Daoy (cell line): Measurements from ENCODE around the gene ERCC5. TPM values are rescaled to one million over a fixed set of nuclear protein-coding genes. Genes with fewer than 3 reads are reported as not detected.

Source experiments
- DNase-seq: peaks from one replicate; pipeline ENCODE4 v3.0.0-alpha.2; 2015; ENCODE audit warnings: low read depth
- total RNA-seq: library from RNA; depleted of rRNA; stranded (reverse); fragments of >200 nt; shearing (Covaris generic); gene quantifications from 2 replicates; pipeline ENCODE4 v1.2.3, GENCODE V29; 2014; rRNA removed

Gene ERCC5
- 29.2 and 44.1 TPM in 2 replicates for total RNA-seq

DNA sequence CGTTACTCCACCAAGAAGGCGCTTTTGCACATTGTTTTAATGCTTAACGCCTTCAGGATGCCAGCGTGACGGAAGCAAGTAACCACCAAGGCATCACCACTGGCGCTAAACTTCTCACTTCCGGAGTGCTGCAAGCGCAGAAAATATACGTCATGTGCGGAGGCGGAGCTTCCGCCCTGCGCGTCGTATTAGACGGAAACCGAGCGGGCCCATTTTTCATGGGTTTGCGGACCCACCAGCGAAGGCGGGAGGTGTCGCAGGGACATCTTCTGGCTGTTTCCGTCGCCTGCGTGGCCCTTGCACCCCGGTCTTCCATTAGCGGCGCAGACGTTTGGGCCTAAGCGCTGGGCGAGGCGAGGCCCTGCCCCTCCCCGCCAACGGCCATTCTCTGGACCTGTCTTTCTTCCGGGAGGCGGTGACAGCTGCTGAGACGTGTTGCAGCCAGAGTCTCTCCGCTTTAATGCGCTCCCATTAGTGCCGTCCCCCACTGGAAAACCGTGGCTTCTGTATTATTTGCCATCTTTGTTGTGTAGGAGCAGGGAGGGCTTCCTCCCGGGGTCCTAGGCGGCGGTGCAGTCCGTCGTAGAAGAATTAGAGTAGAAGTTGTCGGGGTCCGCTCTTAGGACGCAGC, at the start of gene ERCC5:
Gene ERCC5, plus strand, starts transcription at position 403 of the 631 bp plus-strand sequence. CDS start 235 bp downstream, outside the sequence.
- peak; percentile 92 for DNase-seq

DNA sequence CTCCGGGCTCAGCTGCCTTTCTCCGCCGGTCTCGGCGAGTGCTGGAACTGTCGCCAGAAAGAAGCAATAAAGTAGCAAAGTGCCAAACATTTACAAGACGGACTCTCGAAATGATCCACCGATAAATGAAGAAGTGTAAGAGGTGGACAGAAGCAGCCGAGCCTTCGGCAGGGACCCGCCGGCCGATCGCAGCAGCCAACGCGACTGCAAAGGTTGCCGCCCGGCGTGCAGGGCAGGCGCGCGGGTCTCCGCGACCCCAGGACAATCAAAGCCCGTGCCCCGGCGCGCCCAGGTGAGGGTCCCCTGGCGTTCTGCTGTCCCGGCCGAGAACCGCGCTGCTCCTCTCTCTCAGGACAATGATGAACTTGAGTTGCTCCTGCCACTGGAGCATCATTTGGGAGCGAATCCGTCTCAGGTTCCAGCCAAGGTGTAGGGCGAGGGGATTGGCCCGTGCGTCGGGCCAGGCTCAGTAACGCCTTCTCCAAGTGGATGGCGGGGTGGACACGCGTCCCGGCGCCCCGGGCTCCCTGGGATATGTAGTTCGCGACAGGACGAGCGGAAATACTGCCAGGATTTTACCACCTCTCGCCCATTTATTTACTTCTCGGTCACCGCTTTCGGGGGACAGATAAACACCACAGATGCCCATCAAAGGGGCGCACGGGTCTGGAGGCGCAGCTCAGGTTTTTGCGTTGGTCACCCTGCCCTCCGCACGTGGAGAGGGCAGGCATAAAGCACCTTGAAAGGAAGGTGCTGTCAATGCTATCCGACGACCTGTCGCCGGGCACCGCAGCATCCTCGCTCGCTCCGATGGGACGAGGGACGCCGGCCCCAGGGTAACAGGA, 47.0 kb upstream of the ERCC5 start, which contains the start of the genes BIVM and POGLUT2:
Gene BIVM, plus strand, starts transcription at position 539 of the 845 bp plus-strand sequence. CDS start 8,149 bp downstream, outside the sequence.
Gene POGLUT2, minus strand, starts transcription at position 396 of the 845 bp plus-strand sequence. Its CDS starts 306 bp downstream, at position 90.
- DNase-seq: peak; percentile 94

DNA sequence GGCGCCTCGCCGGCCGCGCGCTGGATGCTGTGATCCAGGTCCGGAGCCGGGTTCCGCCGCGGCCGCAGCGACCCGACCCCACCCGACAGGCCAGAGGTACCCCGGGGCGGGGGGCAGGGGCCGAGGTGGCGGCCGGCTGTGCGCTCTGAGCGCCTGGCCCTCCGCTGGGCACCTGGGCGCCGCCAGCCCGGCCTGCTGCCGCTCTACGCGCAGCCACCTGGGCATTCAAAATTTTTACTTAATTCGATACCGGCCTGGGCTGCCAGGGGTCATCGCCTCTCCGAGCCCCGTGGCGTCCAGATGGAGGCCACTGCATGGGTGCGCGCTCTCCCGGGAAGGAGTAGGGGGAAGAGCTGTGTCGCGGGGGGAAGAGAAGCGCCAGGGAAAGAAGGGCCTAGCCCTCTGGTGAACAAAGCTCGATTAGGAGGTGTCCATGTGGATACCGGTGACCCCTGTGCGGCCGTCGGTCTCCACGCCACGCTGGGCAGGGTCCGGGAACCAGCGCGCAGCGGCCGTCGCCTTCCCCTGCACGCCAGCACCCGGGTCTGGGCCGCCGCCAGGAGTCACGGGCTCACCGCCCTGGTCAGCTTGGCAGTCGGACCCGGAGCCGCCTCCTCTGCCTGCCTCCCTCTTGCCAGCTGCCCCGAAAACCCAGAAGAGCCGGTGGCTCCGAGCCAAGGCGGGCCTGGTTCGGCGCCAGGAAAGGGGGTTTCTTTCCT, 46.2 kb upstream of the ERCC5 start:
- peak; percentile 27 for DNase-seq

DNA sequence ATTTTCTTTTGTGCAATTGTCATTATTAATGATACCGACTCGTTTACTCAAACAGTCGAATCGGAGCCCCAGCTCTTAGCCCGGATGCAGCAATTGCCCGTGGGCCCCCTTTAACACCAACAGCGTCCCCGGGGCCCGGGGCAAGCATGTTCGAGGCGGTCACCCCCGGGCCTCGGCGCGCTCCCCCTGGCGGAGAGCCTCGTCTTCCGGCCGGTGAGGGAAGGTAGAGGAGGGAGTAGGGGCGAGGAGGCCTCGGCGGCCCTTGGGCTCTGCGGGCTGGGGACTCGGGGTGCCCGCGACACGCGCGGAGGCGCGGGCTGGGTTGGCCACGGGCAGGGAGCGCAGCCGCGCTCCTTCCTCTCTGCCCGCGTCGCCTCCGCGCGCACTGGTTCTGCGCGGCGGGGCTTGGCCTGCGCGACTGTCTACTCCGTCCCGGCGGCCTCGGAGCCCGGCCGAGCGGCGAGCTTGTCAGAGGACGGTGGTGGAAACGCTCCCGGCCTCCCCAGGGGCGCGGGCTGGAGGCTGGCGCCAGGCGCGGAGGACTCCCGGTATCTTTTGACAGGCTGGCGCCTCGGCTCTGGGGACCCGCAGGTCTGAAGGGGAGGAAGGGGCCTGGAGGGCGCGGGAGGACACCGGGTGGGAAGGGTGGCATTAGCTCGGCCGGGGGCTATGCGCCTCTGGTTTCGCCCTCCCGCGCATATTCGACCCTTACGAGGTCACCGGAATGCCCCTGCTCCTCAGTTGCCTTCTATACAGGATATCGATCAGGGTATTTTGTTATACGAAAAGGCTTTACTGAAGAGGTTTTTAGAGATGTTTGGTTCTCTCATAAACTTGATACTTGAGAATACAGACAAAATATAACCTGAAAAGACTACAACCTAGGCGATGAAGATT, 45.4 kb upstream of the ERCC5 start:
- peak; percentile 81 for DNase-seq

DNA sequence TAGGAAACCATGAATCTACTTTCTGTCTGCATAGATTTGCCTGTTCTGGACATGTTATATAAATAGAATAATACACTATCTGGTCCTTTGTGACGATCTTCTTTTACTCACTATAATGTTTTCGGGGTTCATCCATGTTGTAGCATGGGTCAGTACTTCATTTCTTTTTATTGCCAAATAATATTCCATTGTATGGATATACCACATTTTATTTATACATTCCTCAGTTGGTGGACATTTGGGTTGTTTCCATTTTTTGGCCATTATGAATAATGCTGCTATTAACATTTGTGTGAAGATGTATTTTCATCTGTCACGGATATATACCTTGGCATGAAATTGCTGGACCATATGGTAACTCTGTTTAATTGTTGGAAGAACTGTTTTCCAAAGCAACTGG, 40.2 kb upstream of the ERCC5 start:
- DNase-seq: no peak

DNA sequence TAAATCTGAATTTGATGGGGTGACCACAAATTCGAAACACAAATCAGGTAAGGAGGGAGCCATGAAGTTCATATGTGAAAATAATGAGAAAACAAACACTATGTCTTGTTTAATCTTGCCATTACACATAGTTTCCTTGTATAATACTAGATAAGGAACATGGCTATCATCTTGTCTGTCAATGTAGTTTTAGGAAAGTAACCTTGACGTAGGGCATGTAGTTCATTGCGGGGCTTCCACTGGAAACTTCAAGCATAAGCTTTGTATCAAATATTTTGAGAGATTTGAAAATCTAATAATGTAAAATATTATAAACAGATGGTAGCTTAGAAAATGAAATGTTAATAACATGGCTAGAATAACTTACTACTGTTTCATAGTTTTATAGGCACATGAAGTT, 38.1 kb upstream of the ERCC5 start:
- DNase-seq: no peak

DNA sequence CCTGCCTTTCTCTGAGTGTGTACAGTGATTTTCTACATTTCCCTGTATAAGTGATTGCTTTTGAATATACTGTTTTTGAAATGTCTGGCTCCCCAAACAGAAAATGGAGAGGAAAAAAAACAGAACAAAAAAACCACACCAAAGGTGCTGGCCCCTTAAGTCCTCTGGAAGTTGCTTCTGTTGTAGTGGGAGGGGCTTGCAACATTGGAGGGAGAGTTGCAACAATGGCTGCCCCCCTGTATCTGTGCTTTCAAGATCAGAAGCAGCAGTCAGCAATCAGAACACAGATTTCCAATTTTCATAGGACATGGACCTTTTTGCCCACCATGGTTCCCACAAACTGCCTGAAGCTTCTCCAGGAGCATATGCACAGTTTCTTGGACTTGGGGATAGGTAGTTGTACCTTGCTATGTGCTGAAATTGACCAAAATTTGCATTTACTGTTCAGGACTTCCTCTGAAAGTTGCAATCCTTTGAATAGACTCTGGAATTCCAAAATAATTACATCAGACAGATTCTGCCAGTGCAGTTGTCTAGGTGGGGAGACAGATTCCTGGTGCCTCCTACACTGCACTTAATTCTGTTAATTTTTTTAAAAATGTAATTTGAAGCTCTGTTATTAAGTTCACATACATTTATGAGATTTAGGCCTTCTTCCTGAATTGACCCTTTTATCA, 33.1 kb upstream of the ERCC5 start:
- no peak for DNase-seq

DNA sequence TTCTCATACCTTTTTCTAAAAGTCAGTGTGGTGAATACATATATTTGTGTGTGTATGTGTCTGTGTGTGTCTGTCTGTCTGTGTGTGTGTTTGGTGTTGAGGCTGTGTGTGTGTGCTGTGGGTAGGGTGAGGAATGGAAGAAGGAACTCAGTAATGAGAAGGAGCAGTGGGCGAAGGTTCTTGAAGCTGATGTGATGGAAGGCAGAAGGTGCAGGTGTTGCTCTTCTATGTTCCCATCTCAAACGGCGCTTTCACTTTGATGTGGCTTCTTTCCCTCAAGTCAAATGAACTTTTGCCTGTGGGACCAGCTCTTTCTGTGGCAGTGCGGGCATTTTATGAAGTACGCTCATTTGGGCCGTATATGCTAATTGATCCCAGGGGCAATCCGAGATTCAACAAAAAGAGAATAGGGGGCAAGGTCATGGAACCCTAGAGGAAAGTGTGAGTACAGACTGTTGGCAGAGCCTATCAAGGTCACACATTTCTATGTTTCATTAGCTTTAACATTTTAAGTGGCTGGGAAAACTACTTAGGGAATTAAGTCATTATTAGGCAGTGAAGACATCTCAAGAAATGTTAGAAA, 31.7 kb upstream of the ERCC5 start:
- no peak for DNase-seq

DNA sequence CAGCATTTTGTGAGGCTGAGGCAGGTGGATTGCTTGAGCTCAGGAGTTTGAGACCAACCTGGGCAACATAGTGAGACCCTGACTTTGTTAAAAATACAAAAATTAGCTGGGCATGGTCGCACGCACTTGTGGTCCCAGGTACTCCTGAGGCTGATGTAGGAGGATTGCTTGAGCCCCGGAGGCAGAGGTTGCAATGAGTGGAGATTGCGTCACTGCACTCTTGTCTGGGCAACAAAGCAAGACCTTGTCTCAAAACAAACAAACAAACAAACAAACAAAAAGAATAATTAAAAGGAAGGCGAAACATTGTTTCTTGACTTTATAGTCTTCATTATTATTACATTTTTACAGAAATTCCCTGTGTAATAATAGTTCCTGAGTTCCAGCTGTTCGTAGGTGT, 31.0 kb upstream of the ERCC5 start:
- no peak for DNase-seq

DNA sequence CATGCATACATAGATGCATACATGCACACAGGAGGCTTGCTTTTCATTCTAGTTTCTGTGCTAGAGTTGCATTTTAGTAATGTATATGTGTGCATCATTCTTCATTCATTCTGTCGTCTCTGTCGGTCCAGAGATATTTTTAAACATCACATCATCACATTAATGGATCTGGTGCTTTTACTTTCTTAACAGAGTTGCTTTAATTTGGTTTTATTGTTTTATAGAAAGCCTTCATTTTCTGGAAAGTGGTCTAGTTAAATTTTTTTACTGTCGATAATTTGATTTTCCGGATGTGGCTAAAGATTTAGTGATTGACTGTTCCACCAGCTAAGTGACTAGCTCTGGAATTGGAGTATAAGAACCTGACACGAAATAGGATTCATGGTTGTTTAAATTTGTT, 30.0 kb upstream of the ERCC5 start:
- no peak for DNase-seq

DNA sequence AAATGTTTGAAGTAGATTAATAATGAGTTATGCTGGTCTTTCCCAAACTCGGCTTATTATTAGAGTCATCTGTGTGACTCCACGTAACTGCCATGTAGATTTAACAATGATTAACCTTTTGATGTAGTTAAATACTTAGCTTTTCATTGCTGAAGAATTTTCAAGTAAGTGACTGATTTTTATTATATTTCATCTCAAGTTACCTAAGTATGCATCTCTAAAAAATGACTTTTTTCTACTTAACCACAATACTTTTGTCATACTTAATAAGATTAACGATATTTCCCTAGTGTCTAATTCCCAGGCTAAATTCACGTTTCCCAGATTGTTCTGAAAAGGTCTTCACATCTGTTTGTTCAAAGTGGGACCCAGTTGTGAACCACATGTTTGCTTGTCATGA, 29.1 kb upstream of the ERCC5 start:
- no peak for DNase-seq

DNA sequence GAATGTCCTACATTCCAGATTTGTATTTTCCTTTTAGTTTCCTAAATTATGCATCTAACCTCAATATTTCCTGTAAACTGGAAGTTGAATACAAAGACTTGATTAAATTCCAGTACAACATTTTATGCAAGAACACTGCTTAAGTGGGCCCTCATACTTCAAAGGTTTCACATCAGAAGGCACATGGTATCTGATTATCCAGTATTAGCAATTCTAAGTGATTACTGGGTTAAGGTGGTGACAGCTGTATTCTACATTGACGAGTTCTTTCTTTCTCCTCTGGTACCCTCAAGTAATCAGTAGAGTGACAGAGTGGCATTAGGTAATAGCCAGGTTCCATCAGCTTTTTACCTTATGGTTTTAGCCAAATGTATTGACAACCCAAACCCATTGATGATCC, 28.6 kb upstream of the ERCC5 start:
- no peak for DNase-seq

DNA sequence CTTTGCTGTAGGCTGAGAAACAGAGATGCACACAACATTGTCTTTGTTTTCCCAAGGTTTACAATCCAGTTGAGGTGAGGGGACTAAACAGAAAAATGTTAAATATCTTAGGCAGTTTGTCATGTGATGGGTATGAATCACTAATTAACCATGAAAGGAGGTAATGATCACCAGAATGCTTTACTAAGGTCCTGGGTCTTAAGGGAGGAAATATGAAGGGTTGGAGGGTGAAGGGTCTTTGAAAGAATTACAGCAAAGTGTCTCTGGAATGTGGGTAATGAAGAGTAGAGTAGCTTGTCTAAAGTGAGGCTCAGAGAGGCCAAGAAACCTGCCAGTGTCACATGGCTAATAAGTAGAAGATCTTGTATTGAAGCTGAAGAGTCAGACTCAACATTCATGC, 27.9 kb upstream of the ERCC5 start:
- DNase-seq: no peak

DNA sequence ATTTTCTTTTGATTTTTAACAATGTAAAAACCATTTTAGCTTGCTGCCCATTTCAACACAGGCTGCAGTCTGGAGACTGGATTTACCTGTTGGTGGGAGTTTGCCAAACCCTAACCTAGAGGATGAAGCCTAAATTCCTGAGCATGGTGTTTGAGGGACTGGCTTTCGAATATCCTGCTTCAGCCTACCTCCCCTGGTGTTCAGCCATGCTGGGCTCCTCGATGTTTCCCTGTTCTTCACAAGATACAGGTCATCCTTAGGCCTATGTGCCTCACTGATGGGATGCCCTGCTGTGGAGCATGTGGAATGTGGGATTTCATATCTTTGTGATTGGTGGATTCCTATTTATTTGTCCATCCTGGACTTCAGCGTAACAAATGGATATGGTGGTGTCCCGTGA, 20.4 kb upstream of the ERCC5 start:
- DNase-seq: no peak

DNA sequence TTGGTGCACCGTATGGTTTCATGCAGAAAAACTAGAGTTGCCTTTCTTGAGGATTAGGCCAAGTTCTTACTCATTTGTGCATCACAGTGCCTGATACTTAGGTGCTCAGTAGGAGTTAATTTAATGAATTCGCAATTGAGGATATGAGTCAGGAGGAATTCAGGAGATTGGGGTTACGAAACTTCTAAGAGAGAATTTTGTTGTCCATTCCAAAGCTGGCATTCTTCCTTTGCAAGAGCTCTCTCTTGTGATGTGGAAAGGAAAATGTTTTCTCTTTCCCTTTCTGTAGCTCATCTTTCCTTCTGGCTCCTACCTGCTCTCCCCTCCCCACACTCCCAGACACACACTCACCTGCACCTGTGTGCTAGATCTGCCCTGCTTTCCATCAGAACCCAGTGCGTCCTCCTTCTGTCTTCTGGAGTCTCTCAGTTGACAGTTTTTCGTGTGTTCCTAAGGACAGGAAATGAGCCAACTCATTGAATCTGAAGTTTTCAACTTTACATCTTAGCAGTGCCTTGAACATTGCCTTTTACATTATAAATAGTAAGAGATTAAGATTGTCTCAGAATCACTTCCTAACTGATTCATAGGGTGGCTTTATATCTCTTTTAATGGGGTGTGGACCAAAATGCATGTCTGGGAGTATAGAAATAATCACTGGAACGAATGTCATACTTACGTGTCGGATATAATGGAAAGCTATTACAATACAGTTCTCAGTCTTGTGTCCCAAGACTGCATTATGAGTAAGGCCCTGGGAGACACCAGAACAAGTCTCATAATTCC, 19.7 kb upstream of the ERCC5 start:
- DNase-seq: peak; percentile 61

DNA sequence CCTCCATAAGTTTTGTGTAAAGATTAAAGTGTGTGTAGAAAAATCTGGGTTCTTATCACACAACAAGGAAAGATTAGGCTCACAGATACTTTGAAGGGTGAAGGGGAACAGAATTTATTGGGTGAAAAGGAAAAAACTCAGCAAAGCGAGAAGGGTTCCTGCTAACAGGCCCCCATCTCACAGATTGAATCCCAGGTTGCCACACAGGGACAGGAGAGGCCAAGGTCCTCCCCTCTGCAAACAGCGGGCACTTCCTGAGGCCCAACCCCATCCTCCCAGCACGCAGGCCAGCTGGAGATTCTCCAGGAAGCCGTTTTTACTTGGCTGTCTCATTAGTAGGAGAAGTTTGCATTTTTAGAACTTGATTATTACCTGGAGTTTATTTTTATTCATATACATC, 15.2 kb upstream of the ERCC5 start:
- DNase-seq: no peak

DNA sequence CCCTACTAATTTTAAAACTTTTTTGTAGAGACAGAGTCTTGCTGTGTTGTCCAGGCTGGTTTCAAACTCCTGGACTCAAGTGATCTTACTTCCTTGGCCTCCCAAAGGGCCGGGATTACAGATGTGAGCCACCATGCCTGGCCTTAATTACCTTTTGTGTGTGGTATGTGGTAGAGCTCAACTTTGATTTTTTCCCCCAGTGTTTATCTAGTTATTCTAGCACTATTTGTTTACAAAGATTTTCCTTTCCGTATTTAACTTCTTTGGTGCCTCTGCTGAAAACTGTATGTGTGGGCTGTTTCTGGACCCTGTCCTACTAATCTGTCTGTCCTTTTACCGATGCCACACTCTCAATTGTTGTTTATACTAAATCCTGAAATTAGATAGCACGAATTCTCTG, 9.4 kb upstream of the ERCC5 start:
- no peak for DNase-seq

DNA sequence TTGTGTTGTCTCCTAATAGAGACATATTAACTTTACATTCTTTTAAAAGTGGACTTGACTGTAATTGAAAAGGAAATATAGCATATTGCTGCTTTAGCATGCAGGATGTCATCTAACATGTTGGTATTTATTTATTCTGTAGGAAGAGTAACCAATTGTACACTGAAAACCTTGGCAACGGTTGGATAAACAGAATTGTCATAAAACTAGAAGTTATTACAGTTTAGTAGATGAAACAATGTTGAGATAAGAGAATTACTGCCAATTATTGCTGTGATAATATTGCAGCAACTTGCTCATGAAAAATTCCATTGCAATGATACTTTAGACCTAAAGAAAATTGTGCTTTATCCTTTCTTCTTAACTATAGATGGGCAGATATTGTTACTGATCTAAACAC, 7.6 kb upstream of the ERCC5 start:
- DNase-seq: no peak

DNA sequence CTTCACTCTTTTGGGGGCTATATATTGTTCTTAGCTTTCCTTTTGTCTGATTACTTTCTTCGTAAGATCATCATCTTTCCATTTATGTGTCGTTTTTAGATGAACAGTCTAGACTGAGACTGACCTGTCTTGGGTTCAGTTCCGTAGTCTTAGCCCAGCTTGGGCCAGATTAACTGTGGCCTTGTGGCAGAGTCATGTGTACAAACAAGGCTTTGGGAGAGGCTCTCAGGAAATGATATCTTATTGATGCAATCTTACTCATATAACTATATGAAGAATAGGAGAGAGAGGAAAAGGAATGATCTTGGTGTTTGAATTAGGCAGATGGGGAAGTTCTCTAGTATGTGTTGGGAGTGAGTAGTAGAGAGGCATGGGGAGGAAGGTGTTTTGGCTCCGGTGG, 6.8 kb upstream of the ERCC5 start:
- no peak for DNase-seq

DNA sequence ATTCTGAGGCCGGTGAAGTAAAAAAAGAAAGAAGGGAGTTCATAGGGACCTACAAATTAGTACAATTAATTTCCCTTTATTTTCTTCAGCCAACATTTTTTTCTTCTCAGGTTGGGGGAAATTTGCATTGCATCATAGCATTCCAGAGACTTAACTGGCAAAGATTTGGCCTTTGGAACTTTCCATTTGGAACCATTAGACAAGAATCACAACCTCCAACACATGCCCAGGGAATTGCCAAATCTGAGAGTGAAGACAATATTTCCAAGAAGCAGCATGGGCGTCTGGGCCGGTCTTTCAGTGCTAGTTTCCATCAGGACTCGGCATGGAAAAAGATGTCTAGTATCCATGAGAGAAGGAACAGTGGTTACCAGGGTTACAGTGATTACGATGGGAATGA, 6.4 kb upstream of the ERCC5 start:
- DNase-seq: no peak
